Thyroid gland (tissue), 4 donors: ENCODE data around the gene DGKD. TPM values are rescaled to one million over a fixed set of nuclear protein-coding genes. Genes with fewer than 3 reads are reported as not detected.

Source experiments
- DNase-seq, 2 donors: peaks; one replicate each; pipeline ENCODE4 v3.0.0-alpha.2; 2019
- H3K27ac ChIP-seq, 3 donors: fragments of 200-600 bp; sonication (generic); 1 replicate in 2 of 3; 2 replicates in 1 of 3; pipeline ENCODE4 v1.5.1; 2016 to 2019; ENCODE audit warnings: mild to moderate bottlenecking in 1 of 3, moderate library complexity in 1 of 3
- H3K27me3 ChIP-seq: fragments of 200-600 bp; sonication (generic); one replicate; pipeline ENCODE4 v1.5.1; 2019
- H3K36me3 ChIP-seq, 2 donors: fragments of 200-600 bp; sonication (generic); one replicate each; pipeline ENCODE4 v1.5.1; 2016 to 2019
- H3K4me1 ChIP-seq, 2 donors: fragments of 200-600 bp; sonication (generic); one replicate each; pipeline ENCODE4 v1.5.1; 2017 to 2019
- H3K4me3 ChIP-seq, 3 donors: fragments of 200-600 bp; sonication (generic); replicated peaks in 1 of 3; 1 replicate in 2 of 3; 2 replicates in 1 of 3; pipeline ENCODE4 v1.5.1; 2016; ENCODE audit warnings: mild to moderate bottlenecking in 1 of 3
- H3K9me3 ChIP-seq: fragments of 200-600 bp; sonication (generic); one replicate; pipeline ENCODE4 v1.5.1; 2017
- POLR2A ChIP-seq, 2 donors: fragments of 450-650 bp; IDR thresholded peaks; one replicate each; pipeline ENCODE4 v1.6.1; 2017; ENCODE audit warnings: antibody characterized with exemption in 2 of 2, mild to moderate bottlenecking in 2 of 2, moderate library complexity in 1 of 2
- WGBS, 2 donors: methylation state at CpG; one replicate each; pipeline ENCODE4 v1.1.5; 2017; 5-methylcytosine and 5-hydroxymethylcytosine counted together
- intact Hi-C: fragments of 100-400 bp; cut with DNase I; formaldehyde crosslinking; loops from one replicate; pipeline ENCODE4 v1.15.1; 2023
- total RNA-seq, 4 donors: library from RNA; depleted of rRNA; stranded (reverse); fragments of >200 nt; gene quantifications; one replicate each; pipeline ENCODE4 v1.2.3, GENCODE V29; 2016
- TF ChIP-seq, protein P1 (sequence below), 6 experiments: fragments of 200-600 bp in 3 of 6; fragments of 450-650 bp in 3 of 6; sonication (generic) in 3 of 6; IDR thresholded peaks; one replicate each; pipeline ENCODE4 v1.5.1; 2016 to 2019; ENCODE audit warnings: antibody characterized with exemption in 6 of 6, mild to moderate bottlenecking in 2 of 6, inconsistent platforms in 1 of 6, moderate library complexity in 1 of 6

Gene DGKD
- total RNA-seq, 4 donors from 2014 or later: 22.3 to 71.7 (median 27.3) TPM

DNA sequence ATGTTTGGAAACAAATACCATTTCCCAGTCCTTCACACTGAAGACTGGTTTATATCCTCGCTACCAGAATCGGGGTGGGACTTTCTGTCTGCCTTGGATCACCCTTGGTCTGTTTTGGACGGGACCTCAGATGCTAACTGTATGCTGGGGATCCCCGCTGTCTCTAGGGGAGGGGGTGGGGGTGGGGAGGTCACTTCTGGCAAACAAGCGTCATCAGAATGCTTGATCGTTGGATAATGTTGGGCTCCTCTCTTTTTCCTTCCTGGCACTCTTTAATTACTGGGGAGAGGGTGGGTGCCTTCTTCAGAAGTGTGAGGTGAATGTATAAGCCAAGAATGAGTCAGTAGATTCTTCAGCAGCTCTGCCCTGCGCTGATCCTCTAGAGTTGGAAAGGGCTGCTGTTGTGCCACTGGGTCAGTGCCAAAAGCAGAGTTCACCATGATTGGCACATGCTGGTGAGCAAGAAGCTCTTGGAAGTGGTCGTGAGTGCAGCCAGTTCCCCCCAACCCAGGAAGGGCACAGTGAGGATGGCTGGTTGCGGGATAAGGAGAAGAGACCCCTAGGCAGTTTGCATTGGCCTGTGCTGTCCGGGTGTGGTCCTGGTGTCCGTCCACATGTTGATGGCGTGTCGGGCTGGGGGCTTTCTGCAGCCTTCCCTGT lies 32.2 kb downstream of the DGKD start:
- Histone ChIP-seq H3K36me3 (peaks cover 0 to 4% of the 10 kb centered on the region in 2 donors), H3K4me1 (peaks cover 24 to 39% of the 10 kb centered on the region in 2 donors), H3K4me3 (no peak overlapping the region), H3K9me3 (no peaks in the 10 kb centered on the region), H3K27me3 (no peaks in the 10 kb centered on the region), H3K27ac (peak overlapping the region; percentile 95 to 98 (median 96))
- intact Hi-C loops: no loop called here
- peak; percentile 38 to 47 for DNase-seq
- 65 to 78% methylated on average over 12 to 13 of the region's 13 CpGs for WGBS, 2 donors
- TF ChIP-seq POLR2A (IDR thresholded peaks at IDR 0.05): no peak
- TF ChIP-seq, protein P1, sequence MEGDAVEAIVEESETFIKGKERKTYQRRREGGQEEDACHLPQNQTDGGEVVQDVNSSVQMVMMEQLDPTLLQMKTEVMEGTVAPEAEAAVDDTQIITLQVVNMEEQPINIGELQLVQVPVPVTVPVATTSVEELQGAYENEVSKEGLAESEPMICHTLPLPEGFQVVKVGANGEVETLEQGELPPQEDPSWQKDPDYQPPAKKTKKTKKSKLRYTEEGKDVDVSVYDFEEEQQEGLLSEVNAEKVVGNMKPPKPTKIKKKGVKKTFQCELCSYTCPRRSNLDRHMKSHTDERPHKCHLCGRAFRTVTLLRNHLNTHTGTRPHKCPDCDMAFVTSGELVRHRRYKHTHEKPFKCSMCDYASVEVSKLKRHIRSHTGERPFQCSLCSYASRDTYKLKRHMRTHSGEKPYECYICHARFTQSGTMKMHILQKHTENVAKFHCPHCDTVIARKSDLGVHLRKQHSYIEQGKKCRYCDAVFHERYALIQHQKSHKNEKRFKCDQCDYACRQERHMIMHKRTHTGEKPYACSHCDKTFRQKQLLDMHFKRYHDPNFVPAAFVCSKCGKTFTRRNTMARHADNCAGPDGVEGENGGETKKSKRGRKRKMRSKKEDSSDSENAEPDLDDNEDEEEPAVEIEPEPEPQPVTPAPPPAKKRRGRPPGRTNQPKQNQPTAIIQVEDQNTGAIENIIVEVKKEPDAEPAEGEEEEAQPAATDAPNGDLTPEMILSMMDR (IDR thresholded peaks at IDR 0.05): no peak

DNA sequence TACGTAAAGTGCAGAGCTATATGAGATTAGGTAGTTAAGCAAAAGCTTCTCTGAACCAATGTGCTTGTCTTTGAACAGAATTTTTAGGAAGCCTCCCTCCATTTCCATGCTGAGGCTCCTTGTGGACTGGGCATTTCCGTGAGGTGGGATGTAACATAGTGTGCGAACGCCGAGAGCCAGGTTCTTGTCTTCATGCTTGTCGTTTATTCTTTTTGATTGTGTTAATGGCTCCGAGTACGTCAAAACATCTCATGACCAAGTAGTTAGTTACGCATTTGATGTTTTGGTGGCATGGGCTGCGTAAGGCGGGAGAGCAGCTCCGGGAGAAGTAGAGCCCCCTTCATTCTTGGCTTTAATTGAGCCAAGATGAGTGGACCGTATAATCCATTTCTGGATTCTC lies 32.9 kb downstream of the DGKD start:
- H3K4me1 ChIP-seq: peaks cover 24 to 39% of the 10 kb centered on the region in 2 donors
- intact Hi-C loops: no loop called here

DNA sequence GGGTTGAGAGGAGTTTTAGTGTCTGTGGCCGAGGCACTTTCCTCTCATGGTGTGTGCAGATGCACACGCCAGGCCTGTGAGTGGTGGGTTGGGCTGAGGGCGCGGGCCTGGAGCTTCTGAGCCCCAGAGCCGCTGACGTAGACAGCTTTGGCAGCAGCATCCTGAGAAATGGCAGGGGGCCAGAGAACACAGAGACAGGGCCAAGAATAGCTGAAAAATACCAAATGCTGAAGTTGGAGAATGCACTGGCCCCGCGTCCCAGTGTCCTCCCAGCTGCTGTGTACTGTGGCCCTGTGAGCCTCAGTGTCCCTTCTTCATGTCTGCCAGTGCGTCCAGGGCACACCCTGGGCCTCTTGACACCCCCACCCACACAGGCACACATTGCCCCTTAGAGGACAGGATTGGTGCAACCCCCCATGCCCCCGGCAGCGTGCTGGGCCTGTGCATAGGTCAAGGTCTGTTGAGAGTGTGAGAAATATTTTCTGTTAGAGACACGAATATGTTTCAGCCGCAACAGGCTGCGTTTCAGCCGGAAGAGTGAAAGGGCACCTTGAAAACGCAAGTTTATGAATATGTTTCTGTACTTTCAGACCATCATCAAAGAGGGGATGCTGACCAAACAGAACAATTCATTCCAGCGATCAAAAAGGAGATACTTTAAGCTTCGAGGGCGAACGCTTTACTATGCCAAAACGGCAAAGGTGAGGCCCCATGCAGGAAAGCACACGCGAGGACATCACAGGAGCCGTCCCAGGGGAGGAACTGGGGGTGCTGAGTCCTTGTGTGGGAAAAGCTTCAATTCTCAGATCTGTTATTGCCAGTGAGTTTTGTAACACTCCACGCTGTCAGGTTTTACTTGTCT lies 33.6 kb downstream of the DGKD start:
- Histone ChIP-seq H3K36me3 (peaks cover 0 to 4% of the 10 kb centered on the region in 2 donors), H3K4me1 (peaks cover 24 to 39% of the 10 kb centered on the region in 2 donors), H3K4me3 (no peak overlapping the region), H3K27ac (peak overlapping the region; percentile 95 to 98 (median 96)), H3K9me3 (no peaks in the 10 kb centered on the region), H3K27me3 (no peaks in the 10 kb centered on the region)
- peak in 1 of 2 donors; percentile 74 for TF ChIP-seq POLR2A (IDR thresholded peaks at IDR 0.05)
- TF ChIP-seq, protein P1 (IDR thresholded peaks at IDR 0.05): no peak
- intact Hi-C loops: no loop called here
- WGBS, 2 donors: 16 to 21% methylated on average over 23 to 24 of the region's 25 CpGs
- peak; percentile 97 for DNase-seq

More for the DNA sequence above, 32.9 kb downstream of the DGKD start:
- H3K27me3 ChIP-seq: no peaks in the 10 kb centered on the region
- WGBS, 2 donors: 70 to 71% methylated on average over 13 of the region's 13 CpGs
- no peaks in the 10 kb centered on the region for H3K9me3 ChIP-seq
- no peak for DNase-seq
- H3K4me3 ChIP-seq: no peak overlapping the region
- H3K27ac ChIP-seq: peak overlapping the region; percentile 95 to 98 (median 96)
- H3K36me3 ChIP-seq: peaks cover 0 to 4% of the 10 kb centered on the region in 2 donors
- no peak for TF ChIP-seq POLR2A (IDR thresholded peaks at IDR 0.05)
- TF ChIP-seq, protein P1 (IDR thresholded peaks at IDR 0.05): no peak

DNA sequence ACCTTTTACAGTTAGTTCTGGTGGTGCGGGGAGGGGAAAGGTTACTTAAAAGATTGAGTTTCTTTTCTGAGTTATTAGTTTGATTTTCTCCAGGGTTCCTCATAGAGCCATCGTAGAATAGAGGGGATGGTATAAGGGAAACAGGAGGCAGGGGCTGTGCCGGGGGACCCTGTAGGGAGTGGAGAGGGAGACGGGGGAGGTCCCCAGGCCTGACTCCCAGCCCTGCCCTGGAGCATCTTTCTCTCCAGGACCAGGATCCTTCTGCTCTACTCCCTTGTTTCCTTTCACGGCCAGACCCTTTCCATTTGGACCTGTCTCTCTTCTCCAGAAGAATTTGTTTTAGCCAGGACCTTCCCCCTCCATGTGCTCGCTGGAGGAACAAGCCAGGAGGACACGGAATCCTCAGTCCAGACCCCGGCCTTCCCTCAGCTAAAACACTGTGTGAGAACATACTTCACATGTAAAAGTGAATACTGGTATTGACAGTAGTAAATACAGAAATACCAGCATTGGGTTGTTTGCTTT lies 35.4 kb downstream of the DGKD start:
- 93 to 94% methylated on average over 8 of the region's 8 CpGs for WGBS, 2 donors
- Histone ChIP-seq H3K4me3 (no peak overlapping the region), H3K27me3 (no peaks in the 10 kb centered on the region), H3K27ac (peak overlapping the region in 2 of 3 donors; percentile 96 to 98), H3K9me3 (no peaks in the 10 kb centered on the region), H3K36me3 (peaks cover 0 to 4% of the 10 kb centered on the region in 2 donors), H3K4me1 (peaks cover 24 to 37% of the 10 kb centered on the region in 2 donors)
- intact Hi-C loops: no loop called here
- DNase-seq: no peak
- no peak for TF ChIP-seq POLR2A (IDR thresholded peaks at IDR 0.05)
- TF ChIP-seq, protein P1 (IDR thresholded peaks at IDR 0.05): no peak
